WTC11 (cell line): ENCODE results near the gene SAPCD2. TPM values are rescaled to one million over a fixed set of nuclear protein-coding genes. Genes with fewer than 3 reads are reported as not detected.

ENCODE experiments used
- ATAC-seq: fragments of 200-7000 bp; cut with Tn5 transposase; 2 replicates; pipeline ENCODE4 v1.10.0; 2021; ENCODE audit warnings: mild to moderate bottlenecking, moderate library complexity
- CTCF ChIA-PET: fragments of 300-600 bp; sonication (Branson Sonifier 250); formaldehyde crosslinking; loops from one replicate; lab custom pipeline; 2021; ENCODE audit warnings: antibody characterized with exemption; lab: Charles Lee
- POLR2A ChIA-PET: fragments of 350-600 bp; sonication (Branson Sonifier 250); formaldehyde crosslinking; loops from one replicate; lab custom pipeline; 2021; ENCODE audit warnings: antibody characterized with exemption; lab: Charles Lee
- DNase-seq: peaks from one replicate; pipeline ENCODE4 v3.0.0; 2021; ENCODE audit warnings: low spot score
- H3K27ac Mint-ChIP-seq: 2 replicates; pipeline ENCODE4 v1.8.0; 2021; ENCODE audit warnings: mixed read lengths
- H3K27me3 Mint-ChIP-seq: 2 replicates; pipeline ENCODE4 v1.8.0; 2021; ENCODE audit warnings: low read depth, mild to moderate bottlenecking, moderate library complexity, mixed read lengths
- H3K36me3 Mint-ChIP-seq: 2 replicates; pipeline ENCODE4 v1.8.0; 2021; ENCODE audit warnings: mixed read lengths
- H3K4me1 Mint-ChIP-seq: 2 replicates; pipeline ENCODE4 v1.8.0; 2022; ENCODE audit warnings: mixed read lengths
- H3K4me3 Mint-ChIP-seq: 2 replicates; pipeline ENCODE4 v1.8.0; 2021; ENCODE audit warnings: mild to moderate bottlenecking, moderate library complexity, mixed read lengths
- H3K9me3 Mint-ChIP-seq: 2 replicates; pipeline ENCODE4 v1.8.0; 2021; ENCODE audit warnings: mixed read lengths
- CREB1 ChIP-seq: sonication (generic); formaldehyde crosslinking; IDR thresholded peaks from 2 replicates; pipeline ENCODE4 v1.8.0; 2023; ENCODE audit warnings: mild to moderate bottlenecking, missing genetic modification reagents
- HMGA2 ChIP-seq: fragments of 250-450 bp; sonication (Bioruptor Pico); IDR thresholded peaks from 2 replicates; pipeline ENCODE4 v1.4.0; 2021; ENCODE audit warnings: mild to moderate bottlenecking, moderate library complexity
- IRF2 ChIP-seq: sonication (generic); formaldehyde crosslinking; IDR thresholded peaks from 2 replicates; pipeline ENCODE4 v1.8.0; 2022; ENCODE audit warnings: low read depth, missing genetic modification reagents, borderline replicate concordance
- MYBL2 ChIP-seq: sonication (generic); formaldehyde crosslinking; IDR thresholded peaks from 2 replicates; pipeline ENCODE4 v1.8.1; 2023; ENCODE audit warnings: mild to moderate bottlenecking, moderate library complexity, missing genetic modification reagents
- RORB ChIP-seq: fragments of 250-450 bp; sonication (Bioruptor Pico); IDR thresholded peaks from 2 replicates; pipeline ENCODE4 v1.9.0; 2021; ENCODE audit warnings: mild to moderate bottlenecking
- TEAD1 ChIP-seq: sonication (generic); formaldehyde crosslinking; IDR thresholded peaks from 2 replicates; pipeline ENCODE4 v1.8.0; 2022; ENCODE audit warnings: mild to moderate bottlenecking, missing genetic modification reagents
- ZNF121 ChIP-seq: sonication (generic); formaldehyde crosslinking; IDR thresholded peaks from 2 replicates; pipeline ENCODE4 v1.8.0; 2023; ENCODE audit warnings: missing genetic modification reagents
- ZNF396 ChIP-seq: fragments of 250-450 bp; sonication (Bioruptor Pico); IDR thresholded peaks from 2 replicates; pipeline ENCODE4 v1.8.0; 2021; ENCODE audit warnings: mild to moderate bottlenecking, moderate library complexity, borderline replicate concordance
- total RNA-seq: library from RNA; stranded (reverse); gene quantifications from 3 replicates; pipeline ENCODE4 v1.2.3, GENCODE V29; 2021
- TF ChIP-seq, protein P1 (sequence below): sonication (generic); formaldehyde crosslinking; IDR thresholded peaks from 2 replicates; pipeline ENCODE4 v1.8.0; 2022; ENCODE audit warnings: missing genetic modification reagents
- TF ChIP-seq, protein P2 (sequence below): sonication (generic); formaldehyde crosslinking; IDR thresholded peaks from 2 replicates; pipeline ENCODE4 v1.8.0; 2023; ENCODE audit warnings: missing genetic modification reagents
- TF ChIP-seq, protein P3 (sequence below): fragments of 200-600 bp; IDR thresholded peaks from 2 replicates; pipeline ENCODE4 v1.8.0; 2022; ENCODE audit warnings: antibody characterized with exemption
- TF ChIP-seq, protein P4 (sequence below): sonication (generic); formaldehyde crosslinking; IDR thresholded peaks from 2 replicates; pipeline ENCODE4 v1.8.1; 2023; ENCODE audit warnings: mild to moderate bottlenecking, moderate library complexity, missing genetic modification reagents
- TF ChIP-seq, protein P5 (sequence below): sonication (generic); formaldehyde crosslinking; IDR thresholded peaks from 2 replicates; pipeline ENCODE4 v1.8.0; 2023; ENCODE audit warnings: mild to moderate bottlenecking, missing genetic modification reagents
- TF ChIP-seq, protein P6 (sequence below): sonication (generic); formaldehyde crosslinking; IDR thresholded peaks from 2 replicates; pipeline ENCODE4 v1.8.0; 2022; ENCODE audit warnings: mild to moderate bottlenecking, missing genetic modification reagents
- TF ChIP-seq, protein P7 (sequence below): sonication (generic); formaldehyde crosslinking; IDR thresholded peaks from 2 replicates; pipeline ENCODE4 v1.8.0; 2022; ENCODE audit warnings: mild to moderate bottlenecking, missing genetic modification reagents

Gene SAPCD2
- total RNA-seq, 1 experiment from 2014 or later, result 67.0 TPM

DNA sequence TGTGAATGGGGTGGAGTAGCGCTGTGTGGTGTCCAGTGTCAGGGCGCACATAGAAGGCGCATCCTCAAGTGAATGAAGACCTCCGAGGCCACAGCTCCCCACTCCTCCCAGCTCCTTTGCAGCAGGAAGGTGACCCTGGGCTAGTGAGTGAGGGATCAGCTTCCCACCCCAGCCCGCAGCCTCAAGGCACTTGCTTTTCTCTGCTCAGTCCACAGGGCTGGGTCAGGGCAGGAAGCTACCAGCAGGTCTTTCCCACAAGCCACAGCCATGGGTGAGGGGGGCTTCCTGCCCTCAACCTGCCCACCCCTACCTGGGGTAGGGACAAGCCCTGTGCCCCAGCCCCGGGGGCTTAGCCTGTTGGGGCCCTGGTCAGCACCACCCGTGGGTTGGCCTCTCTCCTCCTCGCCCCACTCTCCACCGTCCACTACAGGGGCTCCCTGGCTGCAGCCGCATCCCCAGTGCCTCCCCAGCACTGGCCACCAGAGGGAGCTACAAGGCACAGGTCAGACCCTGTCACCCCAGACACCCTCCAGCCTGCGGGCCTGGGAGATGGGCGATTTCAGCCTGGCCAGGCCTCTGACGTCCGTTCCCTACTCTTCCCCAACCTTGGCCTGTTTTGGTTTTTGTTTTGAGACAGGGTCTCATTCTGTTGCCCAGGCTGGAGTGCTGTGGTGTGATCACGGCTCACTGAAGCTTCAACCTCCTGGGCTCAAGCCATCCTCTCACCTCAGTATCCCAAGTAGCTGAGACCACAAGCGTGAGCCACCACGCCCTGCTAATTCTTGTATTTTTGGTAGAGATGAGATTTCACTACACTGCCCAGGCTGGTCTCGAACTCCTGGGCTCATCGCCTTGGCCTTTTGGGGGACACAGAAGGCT is 41.1 kb downstream of the SAPCD2 start:
- CTCF ChIA-PET, result interaction anchor here (0.6 to 4.1 kb wide), 98 partner anchors 9 to 430 kb away, joined by 3 to 58 read pairs (median 6); partner anchors contain the start of genes AJM1, CCDC183, CLIC3 and CYSRT1
- peak; percentile 54; the same call in 1 of the 2 replicates for TF ChIP-seq ZNF121 (CRISPR knock-in tag)
- TF ChIP-seq TEAD1, result no peak
- TF ChIP-seq, protein P1, sequence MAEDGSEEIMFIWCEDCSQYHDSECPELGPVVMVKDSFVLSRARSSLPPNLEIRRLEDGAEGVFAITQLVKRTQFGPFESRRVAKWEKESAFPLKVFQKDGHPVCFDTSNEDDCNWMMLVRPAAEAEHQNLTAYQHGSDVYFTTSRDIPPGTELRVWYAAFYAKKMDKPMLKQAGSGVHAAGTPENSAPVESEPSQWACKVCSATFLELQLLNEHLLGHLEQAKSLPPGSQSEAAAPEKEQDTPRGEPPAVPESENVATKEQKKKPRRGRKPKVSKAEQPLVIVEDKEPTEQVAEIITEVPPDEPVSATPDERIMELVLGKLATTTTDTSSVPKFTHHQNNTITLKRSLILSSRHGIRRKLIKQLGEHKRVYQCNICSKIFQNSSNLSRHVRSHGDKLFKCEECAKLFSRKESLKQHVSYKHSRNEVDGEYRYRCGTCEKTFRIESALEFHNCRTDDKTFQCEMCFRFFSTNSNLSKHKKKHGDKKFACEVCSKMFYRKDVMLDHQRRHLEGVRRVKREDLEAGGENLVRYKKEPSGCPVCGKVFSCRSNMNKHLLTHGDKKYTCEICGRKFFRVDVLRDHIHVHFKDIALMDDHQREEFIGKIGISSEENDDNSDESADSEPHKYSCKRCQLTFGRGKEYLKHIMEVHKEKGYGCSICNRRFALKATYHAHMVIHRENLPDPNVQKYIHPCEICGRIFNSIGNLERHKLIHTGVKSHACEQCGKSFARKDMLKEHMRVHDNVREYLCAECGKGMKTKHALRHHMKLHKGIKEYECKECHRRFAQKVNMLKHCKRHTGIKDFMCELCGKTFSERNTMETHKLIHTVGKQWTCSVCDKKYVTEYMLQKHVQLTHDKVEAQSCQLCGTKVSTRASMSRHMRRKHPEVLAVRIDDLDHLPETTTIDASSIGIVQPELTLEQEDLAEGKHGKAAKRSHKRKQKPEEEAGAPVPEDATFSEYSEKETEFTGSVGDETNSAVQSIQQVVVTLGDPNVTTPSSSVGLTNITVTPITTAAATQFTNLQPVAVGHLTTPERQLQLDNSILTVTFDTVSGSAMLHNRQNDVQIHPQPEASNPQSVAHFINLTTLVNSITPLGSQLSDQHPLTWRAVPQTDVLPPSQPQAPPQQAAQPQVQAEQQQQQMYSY (CRISPR knock-in tag), result 0 out of 2 replicates have a peak, but pooled peaks have one; percentile 5
- TF ChIP-seq, protein P2, sequence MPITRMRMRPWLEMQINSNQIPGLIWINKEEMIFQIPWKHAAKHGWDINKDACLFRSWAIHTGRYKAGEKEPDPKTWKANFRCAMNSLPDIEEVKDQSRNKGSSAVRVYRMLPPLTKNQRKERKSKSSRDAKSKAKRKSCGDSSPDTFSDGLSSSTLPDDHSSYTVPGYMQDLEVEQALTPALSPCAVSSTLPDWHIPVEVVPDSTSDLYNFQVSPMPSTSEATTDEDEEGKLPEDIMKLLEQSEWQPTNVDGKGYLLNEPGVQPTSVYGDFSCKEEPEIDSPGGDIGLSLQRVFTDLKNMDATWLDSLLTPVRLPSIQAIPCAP, result no peak
- TF ChIP-seq, protein P3, sequence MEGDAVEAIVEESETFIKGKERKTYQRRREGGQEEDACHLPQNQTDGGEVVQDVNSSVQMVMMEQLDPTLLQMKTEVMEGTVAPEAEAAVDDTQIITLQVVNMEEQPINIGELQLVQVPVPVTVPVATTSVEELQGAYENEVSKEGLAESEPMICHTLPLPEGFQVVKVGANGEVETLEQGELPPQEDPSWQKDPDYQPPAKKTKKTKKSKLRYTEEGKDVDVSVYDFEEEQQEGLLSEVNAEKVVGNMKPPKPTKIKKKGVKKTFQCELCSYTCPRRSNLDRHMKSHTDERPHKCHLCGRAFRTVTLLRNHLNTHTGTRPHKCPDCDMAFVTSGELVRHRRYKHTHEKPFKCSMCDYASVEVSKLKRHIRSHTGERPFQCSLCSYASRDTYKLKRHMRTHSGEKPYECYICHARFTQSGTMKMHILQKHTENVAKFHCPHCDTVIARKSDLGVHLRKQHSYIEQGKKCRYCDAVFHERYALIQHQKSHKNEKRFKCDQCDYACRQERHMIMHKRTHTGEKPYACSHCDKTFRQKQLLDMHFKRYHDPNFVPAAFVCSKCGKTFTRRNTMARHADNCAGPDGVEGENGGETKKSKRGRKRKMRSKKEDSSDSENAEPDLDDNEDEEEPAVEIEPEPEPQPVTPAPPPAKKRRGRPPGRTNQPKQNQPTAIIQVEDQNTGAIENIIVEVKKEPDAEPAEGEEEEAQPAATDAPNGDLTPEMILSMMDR, result peak; percentile 84
- TF ChIP-seq, protein P4, sequence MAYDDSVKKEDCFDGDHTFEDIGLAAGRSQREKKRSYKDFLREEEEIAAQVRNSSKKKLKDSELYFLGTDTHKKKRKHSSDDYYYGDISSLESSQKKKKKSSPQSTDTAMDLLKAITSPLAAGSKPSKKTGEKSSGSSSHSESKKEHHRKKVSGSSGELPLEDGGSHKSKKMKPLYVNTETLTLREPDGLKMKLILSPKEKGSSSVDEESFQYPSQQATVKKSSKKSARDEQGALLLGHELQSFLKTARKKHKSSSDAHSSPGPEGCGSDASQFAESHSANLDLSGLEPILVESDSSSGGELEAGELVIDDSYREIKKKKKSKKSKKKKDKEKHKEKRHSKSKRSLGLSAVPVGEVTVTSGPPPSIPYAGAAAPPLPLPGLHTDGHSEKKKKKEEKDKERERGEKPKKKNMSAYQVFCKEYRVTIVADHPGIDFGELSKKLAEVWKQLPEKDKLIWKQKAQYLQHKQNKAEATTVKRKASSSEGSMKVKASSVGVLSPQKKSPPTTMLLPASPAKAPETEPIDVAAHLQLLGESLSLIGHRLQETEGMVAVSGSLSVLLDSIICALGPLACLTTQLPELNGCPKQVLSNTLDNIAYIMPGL (CRISPR knock-in tag), result peak; percentile 7; the same call in 1 of the 2 replicates
- TF ChIP-seq, protein P5, sequence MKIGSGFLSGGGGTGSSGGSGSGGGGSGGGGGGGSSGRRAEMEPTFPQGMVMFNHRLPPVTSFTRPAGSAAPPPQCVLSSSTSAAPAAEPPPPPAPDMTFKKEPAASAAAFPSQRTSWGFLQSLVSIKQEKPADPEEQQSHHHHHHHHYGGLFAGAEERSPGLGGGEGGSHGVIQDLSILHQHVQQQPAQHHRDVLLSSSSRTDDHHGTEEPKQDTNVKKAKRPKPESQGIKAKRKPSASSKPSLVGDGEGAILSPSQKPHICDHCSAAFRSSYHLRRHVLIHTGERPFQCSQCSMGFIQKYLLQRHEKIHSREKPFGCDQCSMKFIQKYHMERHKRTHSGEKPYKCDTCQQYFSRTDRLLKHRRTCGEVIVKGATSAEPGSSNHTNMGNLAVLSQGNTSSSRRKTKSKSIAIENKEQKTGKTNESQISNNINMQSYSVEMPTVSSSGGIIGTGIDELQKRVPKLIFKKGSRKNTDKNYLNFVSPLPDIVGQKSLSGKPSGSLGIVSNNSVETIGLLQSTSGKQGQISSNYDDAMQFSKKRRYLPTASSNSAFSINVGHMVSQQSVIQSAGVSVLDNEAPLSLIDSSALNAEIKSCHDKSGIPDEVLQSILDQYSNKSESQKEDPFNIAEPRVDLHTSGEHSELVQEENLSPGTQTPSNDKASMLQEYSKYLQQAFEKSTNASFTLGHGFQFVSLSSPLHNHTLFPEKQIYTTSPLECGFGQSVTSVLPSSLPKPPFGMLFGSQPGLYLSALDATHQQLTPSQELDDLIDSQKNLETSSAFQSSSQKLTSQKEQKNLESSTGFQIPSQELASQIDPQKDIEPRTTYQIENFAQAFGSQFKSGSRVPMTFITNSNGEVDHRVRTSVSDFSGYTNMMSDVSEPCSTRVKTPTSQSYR (CRISPR knock-in tag), result no peak
- no peaks in the 10 kb centered on the region for H3K36me3 Mint-ChIP-seq
- no peak overlapping the region; the same call in 1 of the 2 replicates for H3K27ac Mint-ChIP-seq
- ATAC-seq (peak; percentile 74), DNase-seq (peak; percentile 95)
- H3K9me3 Mint-ChIP-seq, result no peaks in the 10 kb centered on the region
- peak overlapping the region; percentile 58 for H3K4me3 Mint-ChIP-seq
- 0 out of 2 replicates have a peak, but pooled peaks cover 2% of the 10 kb centered on the region for H3K4me1 Mint-ChIP-seq
- H3K27me3 Mint-ChIP-seq, result peaks cover 17% of the 10 kb centered on the region
- POLR2A ChIA-PET, result interaction anchor here (1.6 kb wide), 1 partner anchor 194 kb away, joined by 3 read pairs; no protein-coding TSS in a partner anchor

DNA sequence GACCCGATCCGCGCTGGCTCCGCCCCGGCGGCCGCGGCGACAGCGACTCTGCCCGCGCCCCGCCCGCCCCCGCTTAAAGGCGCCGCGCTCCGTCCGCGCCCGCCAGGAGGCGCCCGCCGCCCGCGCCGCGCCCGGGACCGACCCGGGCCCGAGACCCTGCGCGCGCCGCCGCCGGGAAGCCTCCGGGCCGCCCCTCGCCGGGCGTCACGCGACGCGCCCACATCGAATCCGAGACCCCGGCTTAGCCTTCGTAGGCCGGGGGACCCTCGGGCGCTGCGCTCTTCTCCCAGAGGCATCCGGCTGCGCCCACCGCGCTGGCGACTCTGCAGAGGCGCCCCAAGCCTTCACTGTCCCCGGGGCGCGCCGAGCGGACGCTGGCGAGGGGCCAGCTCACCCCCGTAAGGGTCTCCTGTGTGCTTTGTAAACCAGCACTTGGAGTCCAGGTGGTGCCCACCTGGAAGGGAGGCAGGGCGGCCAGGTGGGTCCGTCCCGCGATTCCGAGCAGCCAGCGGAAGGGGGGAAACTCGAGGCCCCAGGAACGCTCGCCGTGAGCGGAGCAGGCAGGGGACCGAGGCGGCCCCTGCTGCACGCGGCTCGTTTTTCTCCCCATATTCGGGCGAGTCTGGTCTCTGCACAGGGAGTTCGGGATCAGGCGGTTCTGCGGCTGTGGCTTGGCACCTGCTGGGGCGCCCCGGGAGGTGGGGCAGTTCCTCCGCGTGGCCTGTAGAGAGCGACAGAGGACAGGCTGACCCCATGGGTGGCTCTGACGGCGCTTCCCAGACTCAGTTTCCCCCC is 41.9 kb downstream of the SAPCD2 start:
- Mint-ChIP-seq H3K4me3 (peak overlapping the region; percentile 58), H3K4me1 (0 out of 2 replicates have a peak, but pooled peaks cover 2% of the 10 kb centered on the region), H3K27ac (no peak overlapping the region), H3K36me3 (no peaks in the 10 kb centered on the region), H3K9me3 (no peaks in the 10 kb centered on the region), H3K27me3 (peaks cover 17% of the 10 kb centered on the region)
- CTCF ChIA-PET, result interaction anchor here (0.6 to 4.1 kb wide), 82 partner anchors 8 to 431 kb away, joined by 3 to 58 read pairs (median 7); partner anchors contain the start of genes AJM1, CCDC183, CLIC3 and ENTPD2
- peak; percentile 60 for ATAC-seq
- POLR2A ChIA-PET, result interaction anchor here (1.6 kb wide), 1 partner anchor 195 kb away, joined by 3 read pairs; no protein-coding TSS in a partner anchor
- peak; percentile 62 for DNase-seq
- no peak for TF ChIP-seq HMGA2 (CRISPR knock-in tag)
- TF ChIP-seq, protein P6, sequence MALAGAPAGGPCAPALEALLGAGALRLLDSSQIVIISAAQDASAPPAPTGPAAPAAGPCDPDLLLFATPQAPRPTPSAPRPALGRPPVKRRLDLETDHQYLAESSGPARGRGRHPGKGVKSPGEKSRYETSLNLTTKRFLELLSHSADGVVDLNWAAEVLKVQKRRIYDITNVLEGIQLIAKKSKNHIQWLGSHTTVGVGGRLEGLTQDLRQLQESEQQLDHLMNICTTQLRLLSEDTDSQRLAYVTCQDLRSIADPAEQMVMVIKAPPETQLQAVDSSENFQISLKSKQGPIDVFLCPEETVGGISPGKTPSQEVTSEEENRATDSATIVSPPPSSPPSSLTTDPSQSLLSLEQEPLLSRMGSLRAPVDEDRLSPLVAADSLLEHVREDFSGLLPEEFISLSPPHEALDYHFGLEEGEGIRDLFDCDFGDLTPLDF, result no peak
- TF ChIP-seq MYBL2 (CRISPR knock-in tag), result no peak
- no peak for TF ChIP-seq TEAD1
- no peak for TF ChIP-seq RORB (CRISPR knock-in tag)
- TF ChIP-seq ZNF396 (CRISPR knock-in tag), result no peak
- TF ChIP-seq IRF2 (CRISPR knock-in tag), result no peak
- TF ChIP-seq CREB1, result no peak
- TF ChIP-seq, protein P4 (CRISPR knock-in tag), result peak; percentile 70; the same call in 1 of the 2 replicates
- TF ChIP-seq, protein P7, sequence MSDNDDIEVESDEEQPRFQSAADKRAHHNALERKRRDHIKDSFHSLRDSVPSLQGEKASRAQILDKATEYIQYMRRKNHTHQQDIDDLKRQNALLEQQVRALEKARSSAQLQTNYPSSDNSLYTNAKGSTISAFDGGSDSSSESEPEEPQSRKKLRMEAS (CRISPR knock-in tag), result 0 out of 2 replicates have a peak, but pooled peaks have one; percentile 12
